ENCODE measurements around the gene ABTB2.

Gene ABTB2

GRCh38 chr11:34201129-34201528 lies 156.7 kb downstream of the ABTB2 start:
- ChIA-PET POLR2A (no interaction called here), CTCF (interaction anchor here (1.2 kb wide), 2 partner anchors 27 to 1290 kb away, joined by 3 read pairs; no protein-coding TSS in a partner anchor)
- DNase-seq (ENCODE audit: extremely low spot score) = no peak
- no peak for TF ChIP-seq CTCF (IDR thresholded peaks at IDR 0.05; ENCODE audit: control extremely low read depth, extremely low read depth, low read depth, missing control alignments)

- ChIA-PET CTCF (no interaction called here), POLR2A (no interaction called here)
- no peak for DNase-seq (ENCODE audit: extremely low spot score)
- no peak for TF ChIP-seq CTCF (IDR thresholded peaks at IDR 0.05; ENCODE audit: control extremely low read depth, extremely low read depth, low read depth, missing control alignments)
Observed at GRCh38 chr11:34199525-34199924, 158.3 kb downstream of the ABTB2 start.

- POLR2A ChIA-PET = no interaction called here
- TF ChIP-seq CTCF (IDR thresholded peaks at IDR 0.05; ENCODE audit: control extremely low read depth, extremely low read depth, low read depth, missing control alignments) = no peak
- CTCF ChIA-PET = no interaction called here
- no peak for DNase-seq (ENCODE audit: extremely low spot score)
Observed at GRCh38 chr11:34198523-34198922, 159.3 kb downstream of the ABTB2 start.

GRCh38 chr11:34197256-34197655 lies 160.6 kb downstream of the ABTB2 start:
- DNase-seq (ENCODE audit: extremely low spot score) = no peak
- CTCF ChIA-PET = interaction anchor here (1.1 to 1.2 kb wide), 2 partner anchors 10 to 23 kb away, joined by 3 read pairs; no protein-coding TSS in a partner anchor
- POLR2A ChIA-PET = no interaction called here
- TF ChIP-seq CTCF (IDR thresholded peaks at IDR 0.05; ENCODE audit: control extremely low read depth, extremely low read depth, low read depth, missing control alignments) = no peak

- no peak for TF ChIP-seq CTCF (IDR thresholded peaks at IDR 0.05; ENCODE audit: control extremely low read depth, extremely low read depth, low read depth, missing control alignments)
- POLR2A ChIA-PET = no interaction called here
- CTCF ChIA-PET = interaction anchor here (1.0 to 2.5 kb wide), 4 partner anchors 12 to 48 kb away, joined by 3 to 9 read pairs (median 4); no protein-coding TSS in a partner anchor
- DNase-seq (ENCODE audit: extremely low spot score) = no peak
Observed at GRCh38 chr11:34194576-34195335, 163.1 kb downstream of the ABTB2 start.

- DNase-seq (ENCODE audit: extremely low spot score) = no peak
- CTCF ChIA-PET = interaction anchor here (0.9 to 1.5 kb wide), 3 partner anchors 11 to 39 kb away, joined by 3 read pairs; no protein-coding TSS in a partner anchor
- TF ChIP-seq CTCF (IDR thresholded peaks at IDR 0.05; ENCODE audit: control extremely low read depth, extremely low read depth, low read depth, missing control alignments) = no peak
- POLR2A ChIA-PET = interaction anchor here (0.7 kb wide), 1 partner anchor 14 kb away, joined by 4 read pairs; no protein-coding TSS in a partner anchor
Observed at GRCh38 chr11:34192481-34193401, 165.1 kb downstream of the ABTB2 start.
